GM08714 (cell line): Measurements from ENCODE around the gene ANG.
"Not testable (repeated sequence)": the region's sequence is repeated elsewhere in the genome, so short reads cannot be mapped to it uniquely, and the experiment has no call there.

Source experiments
- H3K4me3 ChIP-seq: fragments of 200-500 bp; sonication (Bioruptor generic); 2 replicates; pipeline ENCODE4 v1.5.1; 2014; ENCODE audit warnings: mild to moderate bottlenecking, low read length, inconsistent platforms
- ZNF274 ChIP-seq: IDR thresholded peaks from 2 replicates; pipeline ENCODE4 v1.6.1; 2012; ENCODE audit warnings: mild to moderate bottlenecking, low read depth, low read length

Gene ANG

GRCh38 chr14:20688167-20688839 is at the start of gene ANG:
TSS of gene ANG (plus strand) at chr14:20688764. CDS start at chr14:20693565, 4,801 bp downstream.
- no peak for TF ChIP-seq ZNF274
- no peak within 1 kb of the TSS for H3K4me3 ChIP-seq

- TF ChIP-seq ZNF274, result no peak
Observed at GRCh38 chr14:20641591-20641990, 47.0 kb upstream of the ANG start, which contains the start of gene OR6S1. TSS of gene OR6S1 (minus strand) at chr14:20641691. CDS start at chr14:20641691, 0 bp downstream.

GRCh38 chr14:20642182-20642581 is 46.4 kb upstream of the ANG start:
- TF ChIP-seq ZNF274, result no peak
- no peak overlapping the region for H3K4me3 ChIP-seq

More at GRCh38 chr14:20641591-20641990, 47.0 kb upstream of the ANG start, which contains the start of gene OR6S1:
- no peak within 1 kb of the TSS for H3K4me3 ChIP-seq

- not testable (repeated sequence) for H3K4me3 ChIP-seq
Observed at GRCh38 chr14:20642755-20643154, 45.8 kb upstream of the ANG start.

- TF ChIP-seq ZNF274, result no peak
Observed at GRCh38 chr14:20644520-20644919, 44.0 kb upstream of the ANG start.

GRCh38 chr14:20645481-20645880 is 43.1 kb upstream of the ANG start:
- TF ChIP-seq ZNF274, result no peak
- H3K4me3 ChIP-seq, result no peak overlapping the region

More at GRCh38 chr14:20644520-20644919, 44.0 kb upstream of the ANG start:
- no peak overlapping the region for H3K4me3 ChIP-seq

- peak overlapping the region; percentile 10; the same call in 1 of the 2 replicates for H3K4me3 ChIP-seq
Observed at GRCh38 chr14:20652996-20653975, 35.3 kb upstream of the ANG start.

GRCh38 chr14:20655851-20656250 is 32.7 kb upstream of the ANG start:
- no peak overlapping the region for H3K4me3 ChIP-seq
- TF ChIP-seq ZNF274, result no peak

More at GRCh38 chr14:20652996-20653975, 35.3 kb upstream of the ANG start:
- no peak for TF ChIP-seq ZNF274

GRCh38 chr14:20656274-20656673 is 32.3 kb upstream of the ANG start:
- H3K4me3 ChIP-seq, result no peak overlapping the region
- TF ChIP-seq ZNF274, result no peak

GRCh38 chr14:20657216-20658211 is 31.1 kb upstream of the ANG start:
- TF ChIP-seq ZNF274, result no peak
- no peak overlapping the region for H3K4me3 ChIP-seq

- H3K4me3 ChIP-seq, result no peak overlapping the region
Observed at GRCh38 chr14:20658246-20658645, 30.3 kb upstream of the ANG start.

GRCh38 chr14:20659336-20659735 is 29.2 kb upstream of the ANG start:
- no peak for TF ChIP-seq ZNF274
- H3K4me3 ChIP-seq, result no peak overlapping the region

More at GRCh38 chr14:20658246-20658645, 30.3 kb upstream of the ANG start:
- TF ChIP-seq ZNF274, result no peak

GRCh38 chr14:20659813-20660395 is 28.7 kb upstream of the ANG start:
- no peak for TF ChIP-seq ZNF274
- H3K4me3 ChIP-seq, result no peak overlapping the region
